ENCODE measurements around the gene RFNG.

Gene RFNG

GRCh38 chr17:82065193-82065637, 13.6 kb upstream of the RFNG start:
- H3K9me3 ChIP-seq (ENCODE audit: control insufficient read depth, low read length): no peaks in the 10 kb centered on the region
- peak overlapping the region; percentile 96 for H3K9ac ChIP-seq (ENCODE audit: low read length)
- peak overlapping the region; percentile 89 for H3K4me3 ChIP-seq (ENCODE audit: low read length)
- H3K36me3 ChIP-seq (ENCODE audit: control insufficient read depth, insufficient read depth, low read length, severe bottlenecking): peaks cover 32% of the 10 kb centered on the region
- peaks cover 22% of the 10 kb centered on the region for H3K4me1 ChIP-seq (ENCODE audit: control insufficient read depth, insufficient read depth, low read length)
- H3K27me3 ChIP-seq (replicated peaks; ENCODE audit: control insufficient read depth, insufficient read depth, low read length): no peaks in the 10 kb centered on the region
- DNase-seq (ENCODE audit: low read depth): peak; percentile 69

DNA sequence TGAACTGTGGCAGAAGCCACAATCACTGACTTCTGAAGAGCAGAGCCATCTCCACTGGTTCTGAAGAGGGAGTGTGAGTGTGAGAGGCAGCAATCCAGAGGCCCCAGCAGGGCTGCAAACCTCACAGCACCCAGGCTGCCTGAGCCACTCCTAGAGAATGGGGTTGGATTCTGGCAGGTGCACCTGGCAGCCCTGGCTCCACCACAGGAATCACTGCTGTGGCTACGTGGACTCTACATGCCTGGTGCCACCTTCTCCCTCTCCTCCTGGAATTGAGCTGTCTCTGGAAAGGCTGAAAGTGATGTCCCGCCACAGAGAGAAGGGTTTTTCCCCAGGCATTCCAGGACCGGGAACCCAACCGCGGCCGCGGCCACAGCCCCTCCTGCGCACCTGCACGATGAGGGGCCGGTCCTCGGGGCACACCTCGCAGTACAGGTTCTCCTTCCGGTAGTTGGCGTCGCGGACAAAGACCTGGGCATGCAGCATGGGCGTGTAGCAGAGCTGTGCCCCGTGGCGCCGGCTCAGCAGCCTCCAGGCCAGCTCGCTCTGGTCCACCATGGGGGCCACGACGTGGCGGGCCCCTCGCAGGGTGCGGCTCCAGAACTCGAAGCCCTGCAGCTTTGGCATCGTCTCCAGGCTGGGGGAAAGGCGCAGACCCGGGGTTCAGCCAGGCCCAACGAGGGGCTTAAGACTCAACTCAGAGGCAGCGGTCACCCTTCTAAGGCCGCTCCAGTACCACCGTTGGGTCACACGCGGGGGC, 13.0 kb upstream of the RFNG start:
- Histone ChIP-seq H3K9ac (ENCODE audit: low read length) (peak overlapping the region; percentile 96), H3K36me3 (ENCODE audit: control insufficient read depth, insufficient read depth, low read length, severe bottlenecking) (peaks cover 38% of the 10 kb centered on the region), H3K27me3 (replicated peaks; ENCODE audit: control insufficient read depth, insufficient read depth, low read length) (no peaks in the 10 kb centered on the region), H3K4me1 (ENCODE audit: control insufficient read depth, insufficient read depth, low read length) (peaks cover 22% of the 10 kb centered on the region), H3K4me3 (ENCODE audit: low read length) (peak overlapping the region; percentile 89), H3K9me3 (ENCODE audit: control insufficient read depth, low read length) (no peaks in the 10 kb centered on the region)
- peak; percentile 4 for DNase-seq (ENCODE audit: low read depth)

DNA sequence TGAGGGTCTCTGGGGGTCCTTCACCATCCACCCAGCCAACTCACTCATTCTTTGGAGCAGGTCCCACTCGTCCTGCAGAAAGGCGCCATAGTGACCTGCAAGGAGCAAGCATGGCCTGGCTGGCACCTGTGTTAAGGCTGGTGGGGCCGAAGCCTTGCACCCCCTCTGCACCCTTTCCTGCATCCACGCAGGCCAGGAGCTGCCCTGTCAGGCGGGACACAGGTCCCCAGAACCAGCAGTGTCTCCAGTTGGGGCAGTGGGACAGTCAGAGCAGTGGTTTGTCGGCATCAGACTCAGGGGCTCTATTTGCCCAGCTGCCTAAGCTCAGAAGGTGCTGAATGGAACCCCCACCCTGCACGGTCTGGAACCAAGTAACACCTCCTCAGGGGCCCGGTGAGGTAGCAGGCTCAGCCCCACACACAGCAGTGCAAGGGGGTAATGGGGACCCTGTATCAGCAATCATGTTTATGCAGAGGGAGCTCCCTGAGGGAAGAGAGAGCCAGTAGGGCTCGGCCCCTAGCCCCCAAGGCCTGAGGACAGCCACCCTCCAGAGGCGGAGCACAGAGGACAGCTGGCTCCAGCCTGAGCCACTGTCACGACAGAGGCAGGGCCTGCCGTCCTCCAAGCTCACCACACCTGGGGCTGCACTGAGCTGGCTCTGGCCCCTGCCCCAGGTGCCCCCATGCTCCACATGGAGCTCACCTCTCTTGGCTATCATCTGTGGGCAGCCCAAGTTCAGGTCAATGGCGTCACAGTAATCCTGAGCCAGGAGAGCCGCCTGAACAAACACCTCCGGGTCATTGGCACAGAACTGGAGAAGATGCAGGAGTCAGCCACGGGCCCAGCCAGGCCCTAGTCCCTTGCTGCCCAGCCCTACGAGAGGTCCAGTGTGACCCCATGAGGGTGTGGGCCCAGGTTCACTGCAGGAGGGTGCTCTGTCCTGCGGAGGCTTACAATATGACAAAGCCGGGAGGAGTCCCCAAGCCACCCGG, 12.1 kb upstream of the RFNG start:
- Histone ChIP-seq H3K9ac (ENCODE audit: low read length) (peak overlapping the region; percentile 96), H3K4me3 (ENCODE audit: low read length) (peak overlapping the region; percentile 89), H3K4me1 (ENCODE audit: control insufficient read depth, insufficient read depth, low read length) (peaks cover 22% of the 10 kb centered on the region), H3K27me3 (replicated peaks; ENCODE audit: control insufficient read depth, insufficient read depth, low read length) (no peaks in the 10 kb centered on the region), H3K9me3 (ENCODE audit: control insufficient read depth, low read length) (no peaks in the 10 kb centered on the region), H3K36me3 (ENCODE audit: control insufficient read depth, insufficient read depth, low read length, severe bottlenecking) (peaks cover 46% of the 10 kb centered on the region)
- DNase-seq (ENCODE audit: low read depth): no peak

DNA sequence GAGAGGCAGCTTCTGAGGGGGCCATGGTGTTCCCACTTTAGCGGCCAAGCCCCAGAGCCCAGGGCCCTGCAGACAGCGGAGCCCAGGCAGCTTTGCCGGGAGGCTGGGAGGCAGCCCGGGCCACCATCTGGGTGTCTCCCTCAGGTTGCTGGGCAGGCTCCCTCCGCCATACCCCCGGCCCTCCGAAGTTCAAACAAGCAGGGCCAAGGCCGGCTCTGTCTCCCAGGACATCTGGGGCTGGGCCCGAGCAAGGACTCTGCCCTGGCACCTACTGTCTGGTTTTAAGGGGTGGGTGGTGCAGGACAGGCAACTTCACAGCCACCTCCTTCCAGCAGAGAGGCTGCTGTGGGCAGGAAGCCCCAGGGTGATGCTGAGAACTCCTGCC, 11.4 kb upstream of the RFNG start:
- Histone ChIP-seq H3K9me3 (ENCODE audit: control insufficient read depth, low read length) (no peaks in the 10 kb centered on the region), H3K27me3 (replicated peaks; ENCODE audit: control insufficient read depth, insufficient read depth, low read length) (no peaks in the 10 kb centered on the region), H3K9ac (ENCODE audit: low read length) (no peak overlapping the region), H3K4me3 (ENCODE audit: low read length) (no peak overlapping the region), H3K36me3 (ENCODE audit: control insufficient read depth, insufficient read depth, low read length, severe bottlenecking) (peaks cover 54% of the 10 kb centered on the region), H3K4me1 (ENCODE audit: control insufficient read depth, insufficient read depth, low read length) (peaks cover 22% of the 10 kb centered on the region)
- no peak for DNase-seq (ENCODE audit: low read depth)

DNA sequence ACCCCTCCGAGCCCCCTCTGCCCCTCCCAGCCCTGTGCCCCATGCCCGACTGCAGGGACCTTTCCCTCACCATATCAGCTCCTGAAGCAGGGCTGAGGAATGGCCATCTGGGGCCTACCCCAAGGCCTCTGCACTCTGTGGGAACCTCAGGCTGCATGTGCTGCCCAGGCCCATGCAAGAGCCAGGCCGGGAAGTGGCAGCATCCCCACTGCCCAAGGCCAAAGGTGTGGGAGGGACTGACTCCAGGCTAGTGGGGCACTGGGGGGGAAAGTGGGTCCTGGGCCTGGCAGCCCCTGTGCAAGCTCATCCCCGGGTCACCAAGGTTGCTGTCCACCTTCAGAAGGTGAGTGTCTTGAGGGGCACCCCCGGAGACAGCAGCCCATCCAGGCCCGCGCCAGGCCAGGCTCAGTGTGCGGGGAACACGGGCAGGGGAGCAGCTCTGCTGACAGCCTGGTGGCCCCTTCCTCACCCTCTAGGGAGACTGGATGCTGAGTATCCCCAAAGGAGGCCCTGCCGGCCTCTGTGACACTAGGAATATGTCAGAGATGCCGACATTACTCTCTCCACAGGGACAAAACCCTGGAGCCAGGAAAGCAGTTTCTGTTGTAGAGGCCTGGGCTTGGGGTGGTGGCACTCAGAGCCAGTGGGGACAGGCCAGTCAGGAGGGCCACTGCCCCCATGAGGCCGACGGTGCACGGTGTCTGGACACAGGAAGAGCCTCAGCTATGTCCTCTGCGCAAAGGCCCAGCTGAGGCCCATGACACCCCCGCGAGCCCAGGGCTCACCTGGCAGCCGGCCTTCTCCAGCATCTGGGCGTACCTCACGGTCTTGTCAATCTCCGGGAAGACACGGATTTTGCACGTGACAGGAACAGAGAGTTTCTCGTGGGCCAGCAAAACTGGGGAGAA, 10.7 kb upstream of the RFNG start:
- no peak for DNase-seq (ENCODE audit: low read depth)
- peaks cover 60% of the 10 kb centered on the region for H3K36me3 ChIP-seq (ENCODE audit: control insufficient read depth, insufficient read depth, low read length, severe bottlenecking)

GRCh38 chr17:82061047-82061925, 9.7 kb upstream of the RFNG start:
- H3K4me1 ChIP-seq (ENCODE audit: control insufficient read depth, insufficient read depth, low read length): peaks cover 20% of the 10 kb centered on the region
- no peak overlapping the region for H3K9ac ChIP-seq (ENCODE audit: low read length)
- no peaks in the 10 kb centered on the region for H3K9me3 ChIP-seq (ENCODE audit: control insufficient read depth, low read length)
- no peaks in the 10 kb centered on the region for H3K27me3 ChIP-seq (replicated peaks; ENCODE audit: control insufficient read depth, insufficient read depth, low read length)
- DNase-seq (ENCODE audit: low read depth): no peak
- H3K36me3 ChIP-seq (ENCODE audit: control insufficient read depth, insufficient read depth, low read length, severe bottlenecking): peaks cover 70% of the 10 kb centered on the region
- H3K4me3 ChIP-seq (ENCODE audit: low read length): no peak overlapping the region

More for the DNA sequence above, 10.7 kb upstream of the RFNG start:
- no peak overlapping the region for H3K9ac ChIP-seq (ENCODE audit: low read length)
- H3K4me1 ChIP-seq (ENCODE audit: control insufficient read depth, insufficient read depth, low read length): peaks cover 22% of the 10 kb centered on the region
- H3K9me3 ChIP-seq (ENCODE audit: control insufficient read depth, low read length): no peaks in the 10 kb centered on the region
- H3K27me3 ChIP-seq (replicated peaks; ENCODE audit: control insufficient read depth, insufficient read depth, low read length): no peaks in the 10 kb centered on the region
- H3K4me3 ChIP-seq (ENCODE audit: low read length): no peak overlapping the region

GRCh38 chr17:82060614-82061013, 9.0 kb upstream of the RFNG start:
- Histone ChIP-seq H3K9ac (ENCODE audit: low read length) (no peak overlapping the region), H3K4me1 (ENCODE audit: control insufficient read depth, insufficient read depth, low read length) (peaks cover 14% of the 10 kb centered on the region), H3K36me3 (ENCODE audit: control insufficient read depth, insufficient read depth, low read length, severe bottlenecking) (peaks cover 77% of the 10 kb centered on the region), H3K9me3 (ENCODE audit: control insufficient read depth, low read length) (no peaks in the 10 kb centered on the region), H3K27me3 (replicated peaks; ENCODE audit: control insufficient read depth, insufficient read depth, low read length) (no peaks in the 10 kb centered on the region), H3K4me3 (ENCODE audit: low read length) (no peak overlapping the region)
- DNase-seq (ENCODE audit: low read depth): no peak

DNA sequence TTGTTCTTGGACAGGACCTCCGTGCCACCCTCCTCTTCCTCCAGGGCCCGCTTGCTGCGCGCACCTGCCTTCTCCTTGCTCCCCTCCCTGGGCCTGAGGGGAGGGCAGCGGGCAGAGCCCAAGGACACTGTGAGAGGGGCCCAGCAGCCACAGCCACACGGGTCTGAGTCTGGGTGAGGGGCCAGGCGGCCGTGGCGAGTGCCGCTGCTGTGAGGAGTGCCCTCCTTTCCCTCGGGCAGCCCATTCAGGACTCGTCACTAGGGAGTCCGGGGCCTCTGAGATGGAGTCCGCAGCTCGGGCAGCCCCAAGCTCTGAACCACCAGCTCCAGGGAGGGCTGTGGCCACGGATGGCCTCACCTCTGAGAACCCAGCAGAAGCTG, 8.4 kb upstream of the RFNG start:
- peaks cover 14% of the 10 kb centered on the region for H3K4me1 ChIP-seq (ENCODE audit: control insufficient read depth, insufficient read depth, low read length)
- no peak for DNase-seq (ENCODE audit: low read depth)
- no peak overlapping the region for H3K4me3 ChIP-seq (ENCODE audit: low read length)
- H3K27me3 ChIP-seq (replicated peaks; ENCODE audit: control insufficient read depth, insufficient read depth, low read length): no peaks in the 10 kb centered on the region
- H3K36me3 ChIP-seq (ENCODE audit: control insufficient read depth, insufficient read depth, low read length, severe bottlenecking): peaks cover 81% of the 10 kb centered on the region
- H3K9ac ChIP-seq (ENCODE audit: low read length): no peak overlapping the region
- H3K9me3 ChIP-seq (ENCODE audit: control insufficient read depth, low read length): no peaks in the 10 kb centered on the region

GRCh38 chr17:82059272-82060000, 7.8 kb upstream of the RFNG start:
- peaks cover 10% of the 10 kb centered on the region for H3K4me1 ChIP-seq (ENCODE audit: control insufficient read depth, insufficient read depth, low read length)
- no peaks in the 10 kb centered on the region for H3K27me3 ChIP-seq (replicated peaks; ENCODE audit: control insufficient read depth, insufficient read depth, low read length)
- no peak overlapping the region for H3K9ac ChIP-seq (ENCODE audit: low read length)
- peaks cover 87% of the 10 kb centered on the region for H3K36me3 ChIP-seq (ENCODE audit: control insufficient read depth, insufficient read depth, low read length, severe bottlenecking)
- DNase-seq (ENCODE audit: low read depth): no peak
- H3K4me3 ChIP-seq (ENCODE audit: low read length): no peak overlapping the region
- H3K9me3 ChIP-seq (ENCODE audit: control insufficient read depth, low read length): no peaks in the 10 kb centered on the region
